Head of caudate nucleus (tissue), 42 donors: Measurements from ENCODE around the gene SORL1-AS1.

Experiments used
- DNase-seq, 42 donors: peaks; one replicate each; pipeline versions ENCODE4 v3.0.0 to v3.0.0-alpha.2; 2020 to 2021; ENCODE audit warnings: mixed read lengths in 7 of 42
- intact Hi-C: fragments of 100-400 bp; cut with DNase I; formaldehyde crosslinking; loops from one replicate; pipeline ENCODE4 v1.15.0; 2022

SORL1-AS1 gene

GRCh38 chr11:121439759-121440158 is 13.0 kb downstream of the SORL1-AS1 start:
- DNase-seq, result no peak
- intact Hi-C loops, result no loop called here

- intact Hi-C loops, result no loop called here
- DNase-seq, result no peak
These were observed 13.4 kb downstream of the SORL1-AS1 start for GRCh38 chr11:121439337-121439736.

DNA sequence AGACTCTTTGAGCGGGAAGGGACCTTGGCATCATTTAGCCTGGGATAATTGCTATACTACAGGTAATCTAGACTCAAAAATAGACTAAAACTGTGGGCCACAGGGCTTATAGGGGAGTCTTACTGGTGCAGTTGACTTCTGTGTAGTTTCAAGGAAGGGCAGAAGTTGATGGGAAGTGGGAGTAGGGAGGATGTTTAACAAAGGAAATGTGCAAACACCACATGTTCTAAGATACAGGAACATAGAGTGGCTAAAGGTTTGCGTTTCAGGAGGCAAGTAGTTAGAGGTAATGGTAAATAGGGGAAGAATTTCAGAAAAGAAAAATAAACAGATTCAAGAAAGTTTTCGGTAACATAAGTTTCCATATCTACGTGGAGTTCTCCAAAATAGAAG is 15.1 kb downstream of the SORL1-AS1 start:
- intact Hi-C loops, result no loop called here
- DNase-seq, result no peak

GRCh38 chr11:121437018-121437685 is 15.6 kb downstream of the SORL1-AS1 start:
- intact Hi-C loops, result no loop called here
- DNase-seq, result no peak

DNA sequence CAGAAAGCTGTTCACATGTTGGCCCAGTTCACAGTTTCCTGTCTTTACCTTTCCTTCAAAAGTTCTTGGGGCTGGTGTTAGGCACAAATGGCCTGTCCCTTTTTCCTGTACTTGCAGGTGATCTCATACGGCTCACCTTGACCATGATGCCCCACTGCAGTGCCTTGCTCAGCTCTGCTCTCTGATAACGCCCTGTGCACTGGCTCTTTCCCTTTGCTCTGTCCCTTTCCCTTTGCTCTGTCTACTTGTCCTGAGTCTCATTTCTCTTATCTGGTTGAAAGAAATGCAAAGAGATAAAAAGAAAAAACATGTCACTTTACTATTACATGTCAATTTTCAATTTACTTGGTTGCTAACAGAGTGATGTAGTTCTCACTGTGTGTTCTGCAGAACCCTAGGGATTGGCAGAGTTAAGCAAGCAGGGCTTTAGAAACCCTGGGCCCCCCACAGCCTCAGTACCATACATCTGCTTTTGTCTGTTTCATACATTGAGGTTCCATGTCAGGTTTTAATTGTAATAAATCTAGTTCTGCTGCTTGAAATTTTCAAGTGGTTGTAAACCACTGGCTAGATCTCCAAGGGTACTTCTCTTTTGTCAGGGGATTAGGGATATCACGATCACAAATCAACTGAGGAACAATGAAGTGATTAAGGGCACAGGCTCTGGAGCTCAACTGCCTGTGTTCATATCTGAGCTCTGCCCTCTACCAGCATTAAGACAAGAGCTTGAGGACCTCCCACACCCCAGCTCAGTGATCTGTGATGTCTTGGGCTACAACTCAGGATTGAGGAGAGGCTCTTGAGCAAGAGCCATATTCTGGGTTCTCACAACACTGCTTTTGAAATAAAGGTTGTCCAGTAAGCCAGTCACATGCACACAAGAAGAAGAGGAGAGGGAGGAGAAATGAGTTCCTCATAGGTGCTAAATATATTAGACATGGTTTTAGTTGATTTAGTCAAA is 16.9 kb downstream of the SORL1-AS1 start:
- intact Hi-C loops, result no loop called here
- DNase-seq, result no peak

- DNase-seq, result peak in 2 of 42 donors; percentile 28 to 55
- intact Hi-C loops, result no loop called here
These were observed 17.6 kb downstream of the SORL1-AS1 start for GRCh38 chr11:121435132-121435531.

DNA sequence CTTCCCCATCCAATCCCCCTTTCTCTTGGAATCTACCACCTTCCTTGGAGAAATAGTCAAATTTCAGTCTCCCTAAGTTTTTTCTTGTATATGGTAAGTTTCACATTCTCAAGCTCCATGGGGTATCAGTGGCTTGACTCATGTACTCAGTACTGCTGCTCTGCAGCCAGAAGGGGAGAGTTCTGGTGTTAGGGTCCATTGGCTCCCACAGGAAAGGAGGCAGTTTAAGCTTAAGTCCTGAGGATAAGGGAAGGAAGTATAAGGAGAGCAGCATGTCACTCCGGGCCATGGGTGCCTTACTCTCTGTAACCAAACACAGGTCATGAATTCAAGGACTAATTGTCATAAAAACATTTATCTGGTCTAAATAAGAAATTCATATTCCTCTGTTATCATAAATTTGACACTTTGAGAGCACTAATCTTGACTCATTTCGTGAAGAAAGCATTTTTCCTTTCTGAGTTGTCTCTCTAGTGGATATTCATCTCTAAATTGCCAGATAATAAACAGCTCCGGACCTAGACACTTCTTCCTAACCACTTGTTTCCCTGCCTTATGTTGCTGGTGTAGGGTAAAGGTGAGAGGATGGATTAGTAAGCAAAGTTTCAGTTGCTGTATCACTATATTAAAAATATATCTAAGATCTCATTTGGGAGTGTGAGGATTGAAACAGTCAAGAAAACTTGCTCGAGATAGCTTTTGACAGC is 20.8 kb downstream of the SORL1-AS1 start:
- DNase-seq, result no peak
- intact Hi-C loops, result no loop called here

DNA sequence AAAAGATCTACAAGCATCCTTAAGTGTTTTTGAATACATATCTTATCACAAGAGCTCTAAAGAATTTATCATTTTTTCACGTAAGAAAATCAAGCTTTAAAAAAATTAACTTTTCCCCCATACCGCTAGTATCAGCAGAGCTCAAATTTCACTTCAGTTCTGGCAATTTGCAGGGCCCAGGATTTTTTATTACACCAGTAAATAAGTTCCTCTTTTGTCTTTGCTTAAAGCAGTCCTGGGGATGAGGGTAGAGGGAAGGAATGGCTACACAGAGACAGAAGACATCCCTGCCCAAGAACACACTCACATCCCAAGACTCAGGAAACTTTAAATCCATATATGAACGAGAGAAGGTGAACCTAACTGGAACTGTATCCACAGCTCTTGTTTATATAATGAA is 23.2 kb downstream of the SORL1-AS1 start:
- no peak for DNase-seq
- intact Hi-C loops, result no loop called here

DNA sequence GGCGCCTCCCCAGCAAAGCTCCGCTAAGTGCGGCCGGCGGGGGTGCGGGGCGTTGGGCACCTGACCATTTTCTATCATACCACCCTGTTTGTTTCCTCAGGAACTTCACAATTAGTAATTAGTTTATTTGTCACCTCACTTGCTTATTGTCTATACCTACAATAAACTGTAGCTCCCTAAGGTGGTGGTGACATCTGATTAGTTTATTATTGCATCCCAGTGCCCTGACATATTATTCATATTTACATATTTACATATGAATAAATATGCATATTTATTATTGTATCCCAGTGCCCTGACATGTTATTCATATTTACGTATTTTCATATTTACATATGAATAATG is 25.4 kb downstream of the SORL1-AS1 start:
- DNase-seq, result no peak
- intact Hi-C loops, result no loop called here

GRCh38 chr11:121426476-121427399 is 26.0 kb downstream of the SORL1-AS1 start:
- intact Hi-C loops, result no loop called here
- DNase-seq, result peak in 38 of 42 donors; percentile 21 to 73 (median 53)

- DNase-seq, result no peak
- intact Hi-C loops, result no loop called here
These were observed 26.9 kb downstream of the SORL1-AS1 start for GRCh38 chr11:121425828-121426227.

- intact Hi-C loops, result no loop called here
- no peak for DNase-seq
These were observed 30.1 kb downstream of the SORL1-AS1 start for GRCh38 chr11:121422675-121423074.

GRCh38 chr11:121421149-121421901 is 31.4 kb downstream of the SORL1-AS1 start:
- no peak for DNase-seq
- intact Hi-C loops, result no loop called here

DNA sequence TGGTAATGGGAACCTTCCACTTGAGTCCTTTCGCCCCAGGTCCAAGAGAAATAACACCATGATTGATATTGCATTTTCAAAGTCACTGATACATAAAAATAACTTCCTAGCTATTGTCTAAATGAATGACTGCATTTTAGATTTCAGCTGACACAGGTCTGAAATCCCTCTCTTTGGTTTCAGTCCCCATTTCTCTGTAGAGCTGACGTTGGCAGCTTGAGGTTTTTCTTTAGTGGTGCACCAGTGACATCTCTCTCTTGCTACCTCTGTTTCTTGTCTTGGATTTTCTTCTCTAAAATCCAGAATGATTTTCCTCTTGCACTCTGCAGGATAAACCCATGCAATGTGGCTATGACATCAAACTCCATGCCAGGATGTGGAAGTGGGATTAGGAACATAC is 32.4 kb downstream of the SORL1-AS1 start:
- intact Hi-C loops, result no loop called here

DNA sequence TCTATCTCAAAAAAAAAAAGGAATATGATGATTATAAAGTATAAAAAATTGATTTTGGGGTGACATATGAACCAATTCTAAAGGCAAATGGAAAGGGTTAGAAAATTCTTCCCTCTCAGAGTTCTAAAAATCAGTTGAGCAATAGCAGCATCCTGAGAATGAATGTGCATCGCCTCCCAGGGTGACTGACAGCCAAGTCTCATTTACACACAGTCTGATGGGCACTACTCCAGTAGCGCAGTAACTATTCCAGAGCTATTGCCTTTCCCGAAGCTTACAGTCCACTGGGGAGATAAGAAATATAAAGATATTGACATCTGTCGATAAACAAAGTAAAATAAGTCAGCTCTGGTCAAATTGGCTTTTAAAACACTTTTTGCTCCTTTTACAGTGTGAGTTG is 32.9 kb downstream of the SORL1-AS1 start:
- intact Hi-C loops, result no loop called here
- DNase-seq, result no peak

More for the DNA sequence above, 32.4 kb downstream of the SORL1-AS1 start:
- DNase-seq, result no peak

DNA sequence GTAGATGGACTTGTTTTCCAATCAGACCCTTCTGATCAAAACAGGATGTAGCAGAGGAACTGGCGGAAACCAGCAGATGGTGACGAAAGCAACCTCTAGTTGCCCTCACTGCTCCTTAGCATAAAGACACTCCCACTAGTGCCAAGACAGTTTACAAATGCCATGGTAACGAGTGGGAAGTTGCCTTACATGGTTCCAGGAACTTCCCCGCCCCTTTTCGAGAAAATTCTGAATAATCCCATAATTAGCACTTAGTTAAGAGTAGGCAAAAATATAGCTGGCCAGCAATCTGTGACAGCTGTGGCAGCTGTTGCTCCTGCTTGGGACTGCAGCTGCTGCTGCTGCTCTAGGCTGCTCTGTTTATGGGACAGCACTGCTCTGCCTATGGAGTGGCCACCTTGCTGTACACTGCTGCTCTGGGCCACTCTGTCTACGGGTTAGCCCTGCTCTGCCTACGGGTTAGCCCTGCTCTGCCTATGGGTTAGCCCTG is 34.1 kb downstream of the SORL1-AS1 start:
- intact Hi-C loops, result no loop called here
- peak in 7 of 42 donors; percentile 11 to 56 (median 20) for DNase-seq

- DNase-seq, result no peak
- intact Hi-C loops, result no loop called here
These were observed 35.2 kb downstream of the SORL1-AS1 start for GRCh38 chr11:121417607-121418006.

DNA sequence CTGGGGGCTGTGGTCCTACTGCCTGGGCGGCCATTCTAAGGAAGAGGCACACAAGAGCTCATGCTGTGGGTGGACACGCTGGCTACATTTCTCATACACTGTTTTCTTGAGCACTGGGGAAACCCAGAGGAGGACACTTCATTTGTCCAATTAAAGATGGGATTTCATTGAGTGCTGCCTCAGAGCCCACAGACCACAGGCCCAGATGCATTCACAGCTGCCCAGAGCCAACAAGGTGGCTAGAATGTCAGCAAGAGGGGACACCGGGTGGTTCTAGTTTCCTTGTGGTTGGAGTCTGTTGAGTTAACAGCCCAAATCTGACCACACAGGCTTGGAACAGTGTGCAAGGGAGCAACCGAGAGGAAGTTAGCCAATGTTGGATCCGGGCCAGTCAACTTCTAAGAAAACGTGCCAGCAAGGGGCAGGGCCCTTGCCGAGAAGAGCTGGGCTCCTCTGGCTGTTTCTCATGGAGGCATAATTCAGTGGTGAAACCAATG is 35.7 kb downstream of the SORL1-AS1 start:
- intact Hi-C loops, result no loop called here
- peak; percentile 21 to 85 (median 60) for DNase-seq
